Vagina (tissue), 2 donors: Measurements from ENCODE around the gene FAR1. TPM values are rescaled to one million over a fixed set of nuclear protein-coding genes. Genes with fewer than 3 reads are reported as not detected.

Source experiments
- DNase-seq, 2 donors: peaks; one replicate each; pipeline ENCODE4 v3.0.0-alpha.2; 2017; ENCODE audit errors: extremely low spot score in 2 of 2
- H3K27ac ChIP-seq: fragments of 200-600 bp; sonication (generic); one replicate; pipeline ENCODE4 v1.5.1; 2019
- H3K27me3 ChIP-seq: fragments of 200-600 bp; sonication (generic); one replicate; pipeline ENCODE4 v1.5.1; 2019
- H3K36me3 ChIP-seq, 2 donors: fragments of 200-600 bp; sonication (generic); one replicate each; pipeline ENCODE4 v1.5.1; 2017 to 2019
- H3K4me1 ChIP-seq: fragments of 200-600 bp; sonication (generic); one replicate; pipeline ENCODE4 v1.5.1; 2019
- H3K4me3 ChIP-seq, 2 donors: fragments of 200-600 bp; sonication (generic); 1 replicate in 1 of 2; 2 replicates in 1 of 2; pipeline ENCODE4 v1.5.1; 2016 to 2019
- H3K9me3 ChIP-seq: fragments of 200-600 bp; sonication (generic); one replicate; pipeline ENCODE4 v1.5.1; 2019
- POLR2A ChIP-seq, 2 donors: fragments of 450-650 bp; IDR thresholded peaks; one replicate each; pipeline ENCODE4 v1.6.1; 2017; ENCODE audit warnings: antibody characterized with exemption in 2 of 2, mild to moderate bottlenecking in 2 of 2, moderate library complexity in 2 of 2
- POLR2AphosphoS5 ChIP-seq, 2 donors: sonication (generic); formaldehyde crosslinking; IDR thresholded peaks; one replicate each; pipeline ENCODE4 v1.9.0; 2017; ENCODE audit warnings: antibody characterized with exemption in 2 of 2, mild to moderate bottlenecking in 2 of 2, low read depth in 1 of 2; ENCODE audit not compliant: insufficient read depth in 1 of 2
- intact Hi-C: fragments of 100-400 bp; cut with DNase I; formaldehyde crosslinking; loops from one replicate; pipeline ENCODE4 v1.15.1; 2023
- small RNA-seq: library from RNA; depleted of rRNA; stranded (forward); fragments of <200 nt; gene quantifications from one replicate; pipeline ENCODE3, GENCODE V24; 2016
- total RNA-seq: library from RNA; depleted of rRNA; stranded (reverse); fragments of >200 nt; gene quantifications from one replicate; pipeline ENCODE4 v1.2.3, GENCODE V29; 2016
- TF ChIP-seq, protein P1 (sequence below), 3 experiments: fragments of 450-650 bp in 2 of 3; fragments of 200-600 bp in 1 of 3; sonication (generic) in 1 of 3; IDR thresholded peaks; one replicate each; pipeline ENCODE4 v1.5.1; 2017 to 2019; ENCODE audit warnings: antibody characterized with exemption in 3 of 3, mild to moderate bottlenecking in 2 of 3, moderate library complexity in 2 of 3

Gene FAR1
- total RNA-seq, 1 donor from 2014 or later: 77.6 TPM

DNA sequence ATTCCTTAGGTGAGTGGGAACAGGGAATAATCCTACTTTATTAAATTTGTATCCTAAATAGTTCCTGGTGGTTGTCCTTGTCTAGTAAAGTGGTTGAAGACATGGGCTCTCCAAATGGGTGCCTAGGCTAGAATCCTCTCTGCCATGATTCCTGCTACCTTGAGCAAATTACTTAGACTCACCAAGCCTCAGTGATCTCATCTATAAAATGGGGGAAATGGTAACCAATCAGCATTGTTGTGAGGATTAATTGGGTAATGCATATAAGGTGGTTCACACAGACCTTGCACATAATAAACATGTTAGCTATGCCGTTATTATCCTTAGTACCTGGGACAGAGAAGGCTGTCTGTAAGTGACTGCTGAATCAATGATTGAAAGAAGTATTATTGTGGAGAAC lies 109.9 kb downstream of the FAR1 start:
- no peak for DNase-seq
- H3K36me3 ChIP-seq: no peaks in the 10 kb centered on the region
- intact Hi-C loops: no loop called here

DNA sequence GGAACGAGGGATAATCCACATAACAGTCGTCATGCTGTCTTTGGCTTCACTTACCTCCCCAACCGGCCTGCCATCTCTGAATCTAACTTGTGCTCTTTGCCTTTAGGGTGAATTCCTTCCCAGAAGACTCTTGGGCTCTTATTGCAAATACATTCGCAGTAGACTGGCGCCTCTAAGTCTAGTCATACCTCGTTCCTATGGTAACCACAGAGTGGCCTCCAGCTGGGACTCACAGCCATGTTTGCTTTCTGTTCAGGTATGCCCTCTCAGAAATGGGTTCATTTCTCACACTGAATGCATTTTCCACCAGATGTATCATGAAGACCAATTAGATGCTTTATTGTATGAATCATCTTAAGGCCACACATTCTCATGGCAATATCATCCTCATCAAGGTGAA lies 112.7 kb downstream of the FAR1 start:
- Histone ChIP-seq H3K27me3 (no peaks in the 10 kb centered on the region), H3K36me3 (no peaks in the 10 kb centered on the region), H3K4me1 (no peaks in the 10 kb centered on the region), H3K9me3 (no peaks in the 10 kb centered on the region), H3K4me3 (no peak overlapping the region), H3K27ac (no peak overlapping the region)
- DNase-seq: no peak
- TF ChIP-seq, protein P1, sequence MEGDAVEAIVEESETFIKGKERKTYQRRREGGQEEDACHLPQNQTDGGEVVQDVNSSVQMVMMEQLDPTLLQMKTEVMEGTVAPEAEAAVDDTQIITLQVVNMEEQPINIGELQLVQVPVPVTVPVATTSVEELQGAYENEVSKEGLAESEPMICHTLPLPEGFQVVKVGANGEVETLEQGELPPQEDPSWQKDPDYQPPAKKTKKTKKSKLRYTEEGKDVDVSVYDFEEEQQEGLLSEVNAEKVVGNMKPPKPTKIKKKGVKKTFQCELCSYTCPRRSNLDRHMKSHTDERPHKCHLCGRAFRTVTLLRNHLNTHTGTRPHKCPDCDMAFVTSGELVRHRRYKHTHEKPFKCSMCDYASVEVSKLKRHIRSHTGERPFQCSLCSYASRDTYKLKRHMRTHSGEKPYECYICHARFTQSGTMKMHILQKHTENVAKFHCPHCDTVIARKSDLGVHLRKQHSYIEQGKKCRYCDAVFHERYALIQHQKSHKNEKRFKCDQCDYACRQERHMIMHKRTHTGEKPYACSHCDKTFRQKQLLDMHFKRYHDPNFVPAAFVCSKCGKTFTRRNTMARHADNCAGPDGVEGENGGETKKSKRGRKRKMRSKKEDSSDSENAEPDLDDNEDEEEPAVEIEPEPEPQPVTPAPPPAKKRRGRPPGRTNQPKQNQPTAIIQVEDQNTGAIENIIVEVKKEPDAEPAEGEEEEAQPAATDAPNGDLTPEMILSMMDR (IDR thresholded peaks at IDR 0.05): no peak
- TF ChIP-seq POLR2A (IDR thresholded peaks at IDR 0.05): no peak
- no peak for TF ChIP-seq POLR2AphosphoS5 (IDR thresholded peaks at IDR 0.05; ENCODE audit: insufficient read depth in 1 of 2, low read depth in 1 of 2)
- intact Hi-C loops: no loop called here

More for the DNA sequence above, 109.9 kb downstream of the FAR1 start:
- Histone ChIP-seq H3K4me3 (no peak overlapping the region), H3K27ac (no peak overlapping the region), H3K4me1 (no peaks in the 10 kb centered on the region), H3K9me3 (no peaks in the 10 kb centered on the region), H3K27me3 (no peaks in the 10 kb centered on the region)
- TF ChIP-seq POLR2A (IDR thresholded peaks at IDR 0.05): no peak
- TF ChIP-seq POLR2AphosphoS5 (IDR thresholded peaks at IDR 0.05; ENCODE audit: insufficient read depth in 1 of 2, low read depth in 1 of 2): no peak
- TF ChIP-seq, protein P1 (IDR thresholded peaks at IDR 0.05): no peak

Small RNA genes lying within 50 kb of the gene (small RNA-seq; reads per million reads assigned to genes)
- gene AC013828.1 (not detected), gene RF00019 (not detected), gene RPL39P26 (not detected)

Other genes with a start within 250 kb of the FAR1 start
- gene BTBD10, start 205.4 kb upstream of the FAR1 start, total RNA-seq: 29.2 TPM
- gene PTH, start 172.7 kb upstream of the FAR1 start, total RNA-seq: not detected